ENCODE results near the gene RTEL1. TPM values are rescaled to one million over a fixed set of nuclear protein-coding genes. Genes with fewer than 3 reads are reported as not detected.
A peak's percentile ranks its signal among the peaks of the same experiment; 100 is the strongest.
"Not testable (repeated sequence)": the region's sequence is repeated elsewhere in the genome, so short reads cannot be mapped to it uniquely, and the experiment has no call there.

RTEL1 gene
- total RNA-seq, 1 donor from 2014 or later: 31.7 TPM

DNA sequence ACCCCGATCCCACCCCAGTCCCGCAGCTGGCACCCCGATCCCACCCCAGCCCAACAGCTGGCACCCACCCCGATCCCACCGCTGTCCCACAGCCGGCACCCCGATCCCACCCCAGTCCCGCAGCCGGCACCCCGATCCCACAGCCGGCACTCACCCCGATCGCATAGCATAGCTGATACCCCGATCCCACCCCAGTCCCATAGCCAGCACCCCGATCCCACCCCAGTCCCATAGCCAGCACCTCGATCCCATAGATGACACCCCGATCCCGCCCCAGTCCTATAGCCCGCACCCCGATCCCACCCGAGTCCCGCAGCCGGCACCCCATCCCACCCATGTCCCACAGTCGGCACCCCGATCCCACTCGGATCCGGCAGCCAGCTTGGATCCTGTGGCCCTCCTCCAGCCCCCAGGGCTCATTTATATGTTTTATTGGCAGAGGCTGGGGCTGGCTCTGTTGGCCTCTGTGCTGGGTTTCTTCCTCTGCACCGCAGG is 30.3 kb upstream of the RTEL1 start:
- no peak for DNase-seq (ENCODE audit: low spot score)

DNA sequence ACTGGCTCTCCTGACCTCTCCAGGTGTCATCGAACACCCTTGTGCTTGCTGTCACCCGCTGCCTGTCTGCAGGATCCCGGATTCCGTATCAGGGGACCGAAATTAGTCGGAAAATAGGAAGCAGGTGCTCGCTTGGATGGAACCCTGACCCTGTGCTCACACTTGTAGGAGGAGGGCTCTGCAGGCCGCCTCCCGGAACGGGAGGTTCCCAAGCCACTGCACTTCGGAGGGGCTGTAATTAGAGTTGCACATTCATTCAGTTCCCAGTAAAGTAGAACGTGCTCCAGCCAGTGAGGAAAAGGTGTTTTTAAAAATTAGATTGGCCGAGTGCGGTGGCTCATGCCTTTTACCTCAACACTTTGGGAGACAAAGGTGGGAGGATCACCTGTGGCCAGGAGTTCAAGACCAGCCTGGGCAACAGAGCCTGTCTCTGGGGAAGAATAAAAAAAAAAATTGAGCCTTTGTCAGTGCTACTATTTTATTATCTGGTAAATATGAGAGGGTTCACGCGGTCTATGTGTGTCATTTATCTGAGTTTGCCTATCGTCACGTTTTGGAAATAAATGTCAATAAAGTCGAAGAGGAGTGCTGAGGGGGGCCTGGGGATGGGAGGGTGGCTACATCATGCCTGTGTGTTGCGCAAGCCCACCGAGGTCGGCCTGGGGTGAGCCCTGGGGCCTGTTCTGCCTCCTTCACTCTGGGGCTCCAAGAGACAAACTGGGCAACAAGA is 29.7 kb upstream of the RTEL1 start:
- no peak for DNase-seq (ENCODE audit: low spot score)

- not testable (repeated sequence) for DNase-seq (ENCODE audit: low spot score)
Measured at GRCh38 chr20:63630956-63631355, 27.2 kb upstream of the RTEL1 start.

- DNase-seq (ENCODE audit: low spot score): not testable (repeated sequence)
Measured at GRCh38 chr20:63631426-63631825, 26.7 kb upstream of the RTEL1 start.

DNA sequence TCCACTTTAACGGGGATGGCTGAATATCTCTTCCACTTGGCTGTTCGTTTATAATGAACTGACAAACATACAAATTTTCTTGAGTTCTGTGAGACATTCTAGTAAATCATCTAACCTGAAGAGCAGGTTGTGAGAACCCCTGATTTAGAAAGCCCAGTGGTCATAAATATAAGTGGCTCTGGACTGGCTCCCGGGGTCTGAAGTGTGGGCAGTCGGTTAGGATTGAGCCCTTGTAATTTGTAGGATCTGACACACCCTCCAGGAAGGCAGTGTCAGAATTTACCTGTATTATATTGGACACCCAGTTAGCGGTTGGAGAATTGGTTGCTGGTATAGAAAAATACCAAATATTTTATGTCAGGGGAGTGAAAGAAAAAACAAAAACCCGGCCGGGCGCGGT is 24.4 kb upstream of the RTEL1 start:
- no peak for DNase-seq (ENCODE audit: low spot score)

DNA sequence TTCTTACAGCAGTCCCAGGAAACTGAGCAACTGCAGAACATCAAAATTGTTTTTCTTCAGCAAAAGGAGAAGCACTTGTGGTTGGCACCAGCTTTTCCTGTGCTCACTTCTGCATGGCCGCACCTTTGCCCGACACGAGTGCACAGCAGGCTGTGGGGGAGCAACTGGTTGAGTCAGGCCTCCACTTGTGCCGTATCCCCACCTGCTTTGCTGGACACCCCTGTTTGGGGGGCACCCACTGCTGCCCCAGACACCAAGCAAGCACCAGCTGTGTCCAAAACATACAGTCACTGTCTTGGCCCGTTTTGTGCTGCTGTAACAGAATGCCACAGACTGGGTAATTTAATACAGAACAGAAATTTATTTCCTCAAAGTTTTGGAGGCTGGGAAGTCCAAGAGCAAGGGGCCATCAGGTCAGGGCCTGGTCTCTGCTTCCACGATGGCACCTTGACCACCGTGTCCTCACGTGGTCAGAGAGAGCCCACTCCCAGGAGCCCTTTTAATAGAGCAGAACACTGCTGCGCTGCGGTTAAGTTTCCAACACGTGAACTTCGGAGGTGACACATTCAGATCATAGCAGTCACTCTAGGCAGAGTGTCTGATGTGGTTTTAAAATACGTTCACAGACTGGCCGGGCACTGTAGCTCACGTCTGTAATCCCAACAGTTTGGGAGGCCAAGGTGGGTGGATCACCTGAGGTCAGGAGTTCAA is 22.5 kb upstream of the RTEL1 start:
- DNase-seq (ENCODE audit: low spot score): no peak

GRCh38 chr20:63636752-63637628 is 21.1 kb upstream of the RTEL1 start:
- no peak for DNase-seq (ENCODE audit: low spot score)

DNA sequence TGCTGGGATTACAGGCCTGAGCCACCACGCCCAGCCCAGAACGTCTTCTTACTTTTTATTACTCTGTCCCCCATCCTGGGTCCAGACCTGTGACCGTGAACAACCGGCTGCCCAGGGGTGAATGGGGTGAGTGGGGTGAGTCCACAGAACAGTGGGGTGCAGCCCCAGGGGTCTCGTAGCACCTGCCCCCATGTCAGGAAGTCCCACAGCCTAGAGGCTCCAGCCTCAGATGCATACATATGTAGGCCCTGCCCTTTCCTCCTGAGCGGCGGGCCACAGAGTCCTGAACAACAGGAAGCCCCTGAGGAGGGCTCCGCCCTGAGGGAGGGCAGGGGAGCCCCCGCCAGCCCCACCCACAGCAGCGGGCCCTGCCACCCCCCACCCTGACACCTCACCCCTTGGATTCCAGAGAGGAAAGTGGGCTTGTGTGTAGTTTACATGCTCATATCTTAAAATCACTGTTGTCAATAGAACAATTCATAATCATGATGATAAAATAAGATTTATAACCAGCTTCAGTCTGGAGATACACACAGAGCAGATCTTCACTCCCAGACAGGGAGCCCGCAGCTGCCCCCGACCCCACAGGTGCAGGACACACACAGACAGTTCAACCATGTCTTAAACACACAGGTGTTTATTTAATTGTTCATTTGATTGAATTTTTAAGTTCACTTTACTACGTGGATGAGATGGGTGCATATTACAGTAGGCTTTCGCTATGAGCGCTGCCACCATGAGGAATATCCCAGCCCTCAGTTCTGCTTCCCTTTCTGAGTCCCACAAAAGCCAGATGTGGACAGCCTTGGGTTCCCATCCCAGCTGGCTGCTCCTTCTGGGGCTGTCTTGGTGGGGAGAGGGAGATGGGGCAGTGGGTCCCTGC is 18.8 kb upstream of the RTEL1 start:
- no peak for DNase-seq (ENCODE audit: low spot score)

DNA sequence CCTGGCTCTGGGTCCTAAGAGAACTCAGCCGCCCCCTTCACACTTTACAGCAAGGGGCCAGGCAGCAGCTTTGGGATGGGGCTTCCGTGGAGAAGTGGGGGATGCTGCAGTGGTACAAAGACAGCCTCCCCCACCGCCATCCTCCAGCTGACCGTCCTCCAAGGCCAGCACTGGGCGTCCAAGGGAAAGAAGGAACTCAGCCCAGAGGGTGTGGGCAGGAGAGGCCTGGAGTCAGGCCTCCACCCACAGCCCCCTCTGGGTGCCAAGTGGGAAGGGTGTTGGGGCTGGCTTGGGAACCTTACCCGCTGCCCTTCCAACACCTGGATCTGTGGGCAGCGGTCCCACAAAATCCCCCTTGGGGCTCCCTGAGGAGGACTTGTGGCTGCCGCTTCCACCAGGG is 18.0 kb upstream of the RTEL1 start:
- no peak for DNase-seq (ENCODE audit: low spot score)

GRCh38 chr20:63640686-63641085 is 17.4 kb upstream of the RTEL1 start:
- not testable (repeated sequence) for DNase-seq (ENCODE audit: low spot score)

DNA sequence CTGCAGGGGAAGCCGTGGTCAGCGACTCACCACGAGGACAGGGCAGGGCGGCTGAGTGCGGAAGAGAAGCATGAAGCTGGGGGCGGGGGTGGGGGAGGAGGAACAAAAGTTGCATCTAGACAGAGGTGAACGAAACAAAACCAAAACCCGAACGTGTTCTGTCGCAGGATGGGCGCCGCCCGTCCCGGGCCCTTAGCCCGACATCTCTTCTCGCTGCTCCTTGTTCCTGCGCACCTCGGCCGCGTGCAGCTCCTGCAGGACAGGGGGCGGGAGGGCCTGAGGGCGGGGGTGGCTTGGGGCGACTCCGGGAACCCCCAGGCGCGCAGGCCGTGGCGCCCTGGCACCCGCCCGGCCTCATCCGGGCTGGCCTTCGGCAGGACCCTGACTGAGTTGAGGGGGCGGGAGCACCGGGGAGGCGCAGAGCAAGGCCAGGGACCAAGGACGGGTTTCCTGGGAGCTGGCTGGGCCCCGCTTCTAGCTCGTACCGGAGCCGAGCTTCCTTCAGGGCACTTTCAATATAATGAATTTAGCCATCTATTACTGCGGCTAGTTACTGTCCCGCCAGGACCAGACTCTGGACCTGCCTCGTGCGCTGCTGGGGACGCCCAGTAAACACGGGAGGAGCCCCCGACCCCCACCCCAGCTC is 16.8 kb upstream of the RTEL1 start:
- no peak for DNase-seq (ENCODE audit: low spot score)

- DNase-seq (ENCODE audit: low spot score): peak; percentile 95
Measured at GRCh38 chr20:63641792-63642523, 16.2 kb upstream of the RTEL1 start.

DNA sequence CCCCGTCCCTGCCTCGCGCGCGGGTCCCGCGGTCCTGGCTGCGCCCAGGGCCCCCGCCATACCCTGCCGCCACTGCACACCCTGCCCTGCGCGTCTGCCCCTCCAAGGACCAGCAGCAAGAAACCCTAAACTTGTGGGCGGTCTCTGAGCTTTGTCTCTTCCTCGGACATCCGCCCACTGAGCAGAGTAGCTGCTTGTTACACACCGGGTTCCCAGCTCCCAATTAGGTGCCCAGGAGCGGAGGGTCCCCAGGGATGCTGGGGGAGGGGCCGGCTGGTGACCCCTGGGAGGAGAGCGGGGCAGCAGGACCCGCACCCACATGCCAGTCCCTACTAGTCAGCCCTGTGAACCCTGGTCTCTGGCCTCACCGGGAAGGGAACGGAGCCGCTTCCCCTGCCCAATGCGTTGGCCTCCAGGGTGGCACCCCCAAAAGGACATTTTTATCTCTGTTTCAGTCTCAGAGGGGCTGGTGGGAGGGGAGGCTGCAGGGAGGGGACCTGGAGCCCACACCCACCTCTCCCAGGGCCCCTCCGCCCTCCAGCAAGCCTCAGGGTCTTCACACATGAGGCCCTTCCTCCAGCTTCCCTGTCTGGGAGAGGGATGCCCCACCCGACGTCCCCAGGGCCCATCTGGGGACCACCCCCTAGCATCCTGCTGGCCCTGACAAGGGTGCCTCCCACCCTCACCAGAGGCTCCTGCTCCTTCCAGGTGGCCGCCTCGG is 15.4 kb upstream of the RTEL1 start:
- DNase-seq (ENCODE audit: low spot score): no peak

GRCh38 chr20:63643499-63643898 is 14.6 kb upstream of the RTEL1 start:
- no peak for DNase-seq (ENCODE audit: low spot score)

GRCh38 chr20:63643946-63644345 is 14.2 kb upstream of the RTEL1 start:
- DNase-seq (ENCODE audit: low spot score): no peak

DNA sequence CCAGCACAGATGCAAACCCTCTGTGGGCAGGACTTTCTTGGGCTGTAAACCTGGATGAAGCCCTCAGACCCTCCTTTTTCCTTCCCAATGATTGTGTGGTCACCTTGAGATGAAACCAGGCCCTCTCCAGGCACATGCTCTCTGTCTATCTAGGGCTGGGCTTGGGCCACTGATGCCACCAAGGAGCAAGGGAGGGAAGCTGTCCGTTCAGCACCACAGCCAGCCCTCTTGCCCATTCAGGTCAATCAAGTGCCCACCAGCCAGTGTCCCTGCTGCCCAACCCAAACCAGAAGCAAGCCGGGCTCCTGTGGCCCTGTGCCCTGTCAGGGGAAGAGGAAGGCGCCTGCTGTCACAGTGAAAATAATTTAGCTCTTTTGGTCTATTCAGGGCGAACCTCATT is 12.9 kb upstream of the RTEL1 start:
- DNase-seq (ENCODE audit: low spot score): no peak

DNA sequence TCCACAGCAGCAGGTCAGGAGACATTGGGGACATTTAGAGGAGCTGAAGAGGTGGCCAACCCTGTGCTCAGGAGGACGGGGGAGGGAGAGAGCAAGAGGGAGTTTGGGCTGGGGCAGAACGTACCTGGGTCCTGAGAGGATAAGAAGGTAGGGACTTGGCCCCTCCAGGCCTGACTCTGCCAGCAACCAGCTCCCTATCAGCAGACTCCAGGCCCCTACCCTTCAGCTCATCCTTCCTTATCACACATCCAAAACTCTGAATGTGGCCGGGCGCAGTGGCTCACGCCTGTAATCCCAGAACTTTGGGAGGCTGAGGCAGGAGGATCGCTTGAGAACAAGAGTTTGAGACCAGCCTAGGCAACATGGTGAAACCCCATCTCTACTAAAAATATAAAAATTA is 9.9 kb upstream of the RTEL1 start:
- DNase-seq (ENCODE audit: low spot score): no peak

DNA sequence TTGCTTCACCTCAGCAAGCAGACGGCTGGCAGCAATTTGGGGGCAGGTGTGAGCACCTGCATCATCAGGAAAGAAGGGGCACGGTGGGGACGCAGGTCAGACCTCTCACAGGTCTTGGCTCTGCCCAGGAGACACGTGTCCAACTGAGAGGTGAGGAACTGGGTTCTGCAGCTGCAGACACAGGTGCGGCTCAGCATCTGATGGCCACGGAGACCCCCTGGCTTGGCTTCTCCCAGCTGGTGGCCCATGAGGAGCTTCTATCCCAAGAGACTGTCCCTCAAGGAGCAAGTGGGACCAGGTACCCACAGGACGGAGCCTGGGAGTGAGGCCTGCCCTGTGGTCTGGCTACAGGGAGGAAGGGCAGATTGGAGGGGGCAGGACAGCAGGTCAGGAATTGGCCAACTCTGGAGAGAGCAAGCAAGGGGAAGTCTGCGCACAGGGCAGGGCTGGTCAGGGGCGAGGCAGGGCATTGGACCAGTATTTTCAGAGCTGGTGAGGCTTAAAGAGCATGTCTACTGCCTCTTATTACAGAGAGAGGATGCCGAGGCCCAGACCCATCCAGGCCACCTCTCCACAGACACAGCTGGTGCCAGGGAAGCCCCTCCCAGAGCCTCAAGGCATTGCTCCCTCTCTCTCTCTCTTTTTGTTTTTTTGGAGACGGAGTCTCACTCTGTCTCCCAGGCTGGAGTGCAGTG is 9.1 kb upstream of the RTEL1 start:
- DNase-seq (ENCODE audit: low spot score): no peak

Data from mesenteric fat pad (tissue), 1 donor.